GM15510 (cell line): ENCODE results near the gene VDAC1.

Source experiments
- POLR2A ChIP-seq: IDR thresholded peaks from 3 replicates; pipeline ENCODE4 v1.6.1; 2011; ENCODE audit warnings: borderline replicate concordance; ENCODE audit not compliant: insufficient read length; ENCODE audit errors: extremely low read depth

VDAC1 gene

DNA sequence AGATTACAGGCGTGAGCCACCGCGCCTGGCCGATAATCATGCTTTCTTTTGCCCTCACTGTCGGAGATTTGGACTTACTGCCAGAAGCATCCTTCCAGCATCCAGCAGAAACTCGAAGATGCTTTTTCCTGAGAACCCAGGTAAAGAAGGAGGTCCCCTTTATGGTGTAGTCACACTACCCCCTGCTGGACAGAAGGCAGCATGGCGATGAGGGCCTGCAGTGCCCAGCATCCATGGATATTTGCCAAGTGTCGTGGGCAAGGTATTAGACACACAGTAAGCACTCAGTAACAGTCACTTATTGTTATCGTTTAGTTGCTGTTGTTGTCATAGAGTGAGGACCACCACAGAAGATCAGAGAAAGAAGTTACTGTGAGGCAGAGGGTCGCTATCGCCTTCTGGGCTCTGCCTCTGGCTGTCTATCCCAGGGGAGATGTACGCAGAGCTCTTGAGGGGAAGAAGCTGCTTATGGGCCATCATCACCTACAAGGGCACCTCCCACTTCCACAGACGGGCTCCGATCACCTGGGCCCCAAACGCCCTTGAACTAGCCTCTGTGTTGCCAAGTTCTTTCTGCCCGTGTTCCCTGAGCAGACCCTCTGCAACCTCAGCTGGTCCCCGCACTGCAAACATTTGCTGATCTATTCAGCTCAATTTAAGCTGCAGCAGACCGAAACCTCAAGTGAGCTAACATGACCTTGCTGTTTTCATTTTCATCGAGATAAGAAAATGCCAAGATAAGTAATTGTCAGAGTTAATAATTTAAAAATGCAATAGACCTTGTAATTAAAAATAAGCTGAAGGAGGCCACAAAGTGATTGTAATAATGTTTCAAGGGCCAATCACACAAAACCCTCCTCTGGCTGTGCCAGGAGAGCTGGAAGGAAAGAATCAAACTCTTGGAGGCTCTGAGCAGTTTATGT lies 60.3 kb downstream of the VDAC1 start:
- no peak for TF ChIP-seq POLR2A

DNA sequence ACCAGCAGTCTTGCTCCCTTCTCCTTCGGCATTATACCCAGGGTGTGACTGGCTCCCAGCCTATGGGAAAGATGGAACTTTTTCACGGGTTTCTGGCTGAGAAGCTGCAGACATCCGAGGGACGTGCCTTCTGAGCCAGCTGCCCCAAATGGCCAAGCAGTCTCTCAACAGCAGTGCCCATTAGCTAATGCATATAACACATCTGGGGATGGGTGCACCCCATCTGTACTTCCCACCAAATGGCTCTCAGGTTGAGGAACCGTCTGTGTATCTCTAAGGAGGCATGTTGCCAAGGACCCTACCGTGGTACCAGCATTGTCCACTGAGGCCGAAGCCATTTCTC lies 61.3 kb downstream of the VDAC1 start:
- TF ChIP-seq POLR2A, result no peak

DNA sequence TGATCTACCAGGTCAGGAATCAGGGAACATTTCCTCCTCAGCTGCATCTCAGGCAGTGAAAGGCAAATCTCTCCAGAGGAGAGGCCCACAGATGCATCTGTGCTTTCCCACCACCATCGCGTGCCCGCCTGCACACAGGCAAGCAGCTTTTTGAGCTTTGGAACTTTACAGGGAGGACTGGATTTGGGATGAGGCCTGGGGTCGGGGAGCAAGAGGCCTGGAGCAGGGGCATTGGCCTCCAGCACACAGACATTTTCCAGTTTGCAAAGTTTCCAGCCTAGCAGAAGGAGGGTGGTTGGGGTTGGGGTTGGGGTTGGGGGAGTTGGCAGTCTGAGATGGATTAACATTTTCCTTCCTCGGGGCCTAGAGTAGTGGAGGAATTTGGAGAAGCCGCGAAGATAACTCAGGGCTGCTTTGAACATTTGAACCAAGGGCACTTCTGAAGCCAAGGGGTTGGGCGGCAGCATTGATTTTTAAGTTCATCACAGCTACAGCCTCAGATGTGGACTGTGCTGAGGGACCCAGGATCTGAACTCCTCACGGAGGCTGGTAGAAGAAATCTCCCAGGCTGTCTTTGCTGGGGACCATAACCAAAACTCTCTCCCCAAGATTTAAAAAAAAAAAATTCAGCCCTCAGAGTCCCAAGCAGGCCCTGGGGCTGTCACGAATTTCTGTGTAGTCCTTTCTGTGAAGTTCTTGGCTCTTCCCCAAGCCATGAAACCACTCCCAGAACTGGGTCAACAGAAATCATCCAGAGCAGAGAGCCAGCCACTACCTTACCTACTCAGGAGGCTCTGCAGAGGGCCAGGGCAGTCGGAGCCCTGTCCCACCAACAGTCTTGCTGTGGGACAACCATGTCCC lies 61.9 kb downstream of the VDAC1 start:
- TF ChIP-seq POLR2A, result no peak

DNA sequence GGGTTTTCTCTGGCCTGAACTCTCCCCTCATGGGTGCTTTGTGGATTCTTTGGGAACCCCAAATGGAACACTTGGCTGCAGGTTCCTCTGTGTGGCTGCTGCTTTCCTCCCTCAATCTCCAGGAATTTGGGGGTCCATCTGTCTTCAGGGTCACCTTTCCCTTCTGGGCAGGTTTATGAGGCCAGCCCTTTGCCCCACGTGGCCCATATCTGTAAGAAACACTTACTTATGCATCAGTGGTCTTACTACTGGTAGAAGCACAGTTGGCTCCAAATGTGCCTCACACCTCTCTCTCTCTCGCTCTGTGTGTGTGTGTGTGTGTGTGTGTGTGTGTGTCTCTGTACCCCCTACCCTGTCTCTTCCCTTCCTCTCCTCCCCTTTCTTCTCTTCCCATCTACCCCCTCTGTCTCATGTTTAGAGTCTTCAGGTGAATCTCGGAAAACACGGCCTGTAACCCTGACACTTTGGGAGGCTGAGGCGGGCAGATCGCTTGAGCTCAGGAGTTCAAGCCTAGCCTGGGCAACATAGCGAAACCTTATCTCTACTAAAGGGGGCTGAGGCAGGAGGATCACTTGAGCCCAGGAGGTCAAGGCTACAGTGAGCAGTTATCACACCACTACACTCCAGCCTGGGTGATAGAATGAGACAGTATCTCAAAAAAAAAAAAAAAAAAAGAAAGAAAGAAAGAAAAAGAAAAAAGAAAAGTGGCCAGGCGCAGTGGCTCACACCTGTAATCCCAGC lies 63.1 kb downstream of the VDAC1 start:
- TF ChIP-seq POLR2A, result no peak

DNA sequence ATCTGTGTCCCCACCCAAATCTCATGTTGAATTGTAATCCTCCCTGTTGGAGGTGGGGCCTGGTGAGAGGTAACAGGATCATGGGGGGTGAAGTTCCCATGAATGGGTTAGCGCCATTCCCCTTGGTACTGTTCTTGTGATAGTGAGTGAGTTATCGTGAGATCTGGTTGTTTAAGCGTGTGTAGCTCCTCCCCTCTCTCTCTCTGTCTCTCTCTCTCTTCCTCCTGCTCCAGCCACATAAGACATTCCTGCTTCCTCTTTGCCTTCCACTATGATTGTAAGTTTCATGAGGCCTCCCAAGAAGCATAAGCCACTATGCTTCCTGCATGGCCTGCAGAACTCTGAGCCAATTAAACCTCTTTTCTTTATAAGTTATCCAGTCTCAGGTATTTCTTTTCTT lies 65.1 kb downstream of the VDAC1 start:
- no peak for TF ChIP-seq POLR2A

DNA sequence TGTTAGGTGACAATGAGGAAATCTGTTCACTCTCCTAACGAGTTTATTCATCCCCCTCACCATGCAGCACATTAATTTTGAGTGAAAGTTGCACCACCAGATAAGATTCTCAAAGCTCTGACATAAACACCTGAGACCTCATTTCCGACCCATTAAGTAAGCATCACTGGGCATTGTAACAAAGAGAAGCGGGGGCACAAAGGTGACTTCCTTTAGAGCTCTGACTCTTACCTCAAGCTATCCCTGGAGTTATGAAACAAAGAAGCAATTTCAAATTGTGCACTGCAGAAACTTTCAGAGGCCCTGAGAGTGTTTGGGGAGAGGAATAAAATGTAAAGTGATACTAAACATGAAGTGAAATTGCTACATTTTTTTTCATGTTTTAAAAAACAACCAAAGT lies 65.8 kb downstream of the VDAC1 start:
- no peak for TF ChIP-seq POLR2A

DNA sequence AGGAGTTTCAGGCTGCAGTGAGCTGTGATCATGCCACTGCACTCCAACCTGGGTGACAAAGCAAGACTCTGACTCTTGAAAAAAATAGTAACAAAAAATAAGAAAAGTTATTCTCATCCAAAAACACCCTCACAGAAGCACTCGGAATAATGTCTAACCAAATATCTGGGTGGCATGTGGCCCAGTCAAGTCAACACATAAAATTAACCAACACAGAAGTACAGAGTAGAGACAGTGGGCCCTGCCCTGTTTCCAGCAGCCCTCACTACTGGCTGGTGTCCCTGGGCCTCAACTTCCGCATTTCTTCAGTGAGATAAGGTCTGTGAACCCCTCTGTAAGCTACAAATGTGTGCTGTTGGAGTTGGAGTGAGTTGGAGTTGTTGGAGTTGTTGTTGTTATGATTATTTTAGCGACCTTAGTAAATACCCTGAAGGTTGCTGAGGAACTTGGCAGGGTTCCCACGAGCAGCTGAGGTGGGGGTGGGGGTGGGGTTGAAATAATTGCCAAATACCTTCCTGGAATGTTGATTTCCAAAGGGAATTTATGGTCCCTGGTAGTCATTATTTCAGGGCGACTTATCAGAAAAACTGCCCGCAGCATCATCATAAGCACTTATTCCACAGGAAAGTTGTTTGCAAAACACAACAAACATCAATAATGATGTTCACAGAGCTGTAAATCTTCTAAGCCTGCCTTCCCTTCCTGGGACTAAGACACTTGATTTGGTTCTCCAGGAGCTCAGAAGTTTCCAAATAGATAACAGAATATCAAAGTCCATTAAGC lies 66.5 kb downstream of the VDAC1 start:
- no peak for TF ChIP-seq POLR2A

DNA sequence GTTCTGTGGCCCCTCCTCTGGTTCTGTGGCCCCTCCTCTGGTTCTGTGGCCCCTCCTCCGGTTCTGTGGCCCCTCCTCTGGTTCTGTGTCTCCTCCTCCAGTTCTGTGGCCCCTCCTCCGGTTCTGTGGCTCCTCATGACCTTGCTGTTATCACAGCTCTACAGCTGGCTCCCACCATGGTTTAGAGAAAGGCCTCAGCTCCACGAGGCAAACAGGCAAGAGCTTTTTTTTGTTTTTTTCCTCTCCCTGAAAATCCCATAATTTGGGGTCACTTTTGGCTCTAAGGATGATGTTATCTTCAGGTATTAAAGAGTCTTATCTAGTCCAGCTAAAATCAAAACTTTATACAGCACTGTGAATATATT lies 68.1 kb downstream of the VDAC1 start:
- no peak for TF ChIP-seq POLR2A

DNA sequence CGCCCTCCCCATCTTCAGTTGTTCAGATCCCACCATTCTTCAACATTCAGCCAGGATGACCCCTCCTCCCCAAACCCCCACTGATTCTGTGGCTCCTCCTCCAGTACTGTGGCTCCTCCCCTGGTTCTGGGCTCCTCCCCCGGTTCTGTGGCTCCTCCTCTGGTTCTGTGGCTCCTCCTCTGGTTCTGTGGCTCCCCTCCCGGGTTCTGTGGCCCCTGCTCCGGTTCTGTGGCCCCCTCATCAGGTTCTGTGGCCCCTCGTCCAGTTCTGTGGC lies 69.2 kb downstream of the VDAC1 start:
- TF ChIP-seq POLR2A, result no peak

DNA sequence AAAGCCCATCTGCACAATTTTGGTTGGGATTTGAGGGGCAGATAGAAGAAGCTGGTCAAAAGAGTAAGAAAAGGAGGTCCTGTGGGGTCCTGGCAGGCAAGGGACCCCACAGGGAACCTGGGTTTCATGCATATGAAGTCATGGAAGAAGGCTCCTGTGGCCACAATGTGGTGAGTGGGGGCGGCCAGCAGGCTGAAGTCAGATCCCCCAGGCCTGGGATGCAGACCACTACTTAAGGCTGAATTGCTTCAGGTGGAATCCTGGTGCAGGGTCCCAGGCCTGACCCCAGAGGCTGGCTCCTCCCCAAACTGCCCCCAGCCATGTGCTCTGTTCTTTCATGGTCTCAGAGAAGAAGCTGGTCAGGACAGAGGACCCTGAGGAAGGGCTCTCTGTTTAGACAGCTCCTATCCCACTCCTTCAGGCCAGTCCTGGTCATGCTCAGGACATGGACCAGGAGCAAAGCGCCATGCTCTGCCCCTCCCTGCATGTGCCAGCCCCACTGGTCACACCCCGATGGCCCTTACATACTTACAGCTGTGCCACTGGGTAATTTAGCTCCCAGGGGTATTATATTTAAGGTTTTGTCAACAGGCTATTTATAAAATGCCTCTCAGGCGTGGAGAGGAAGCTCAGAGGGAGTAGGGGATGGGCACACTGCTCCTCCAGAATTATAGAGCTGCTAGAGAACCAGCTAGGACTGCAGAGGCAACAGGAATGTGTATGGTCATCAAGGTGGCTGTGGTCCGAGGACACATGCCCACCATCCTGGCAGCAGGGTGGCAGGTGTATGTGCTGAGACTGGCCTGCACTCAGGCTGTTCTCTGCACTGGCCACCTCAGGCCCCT lies 69.7 kb downstream of the VDAC1 start:
- TF ChIP-seq POLR2A, result no peak

DNA sequence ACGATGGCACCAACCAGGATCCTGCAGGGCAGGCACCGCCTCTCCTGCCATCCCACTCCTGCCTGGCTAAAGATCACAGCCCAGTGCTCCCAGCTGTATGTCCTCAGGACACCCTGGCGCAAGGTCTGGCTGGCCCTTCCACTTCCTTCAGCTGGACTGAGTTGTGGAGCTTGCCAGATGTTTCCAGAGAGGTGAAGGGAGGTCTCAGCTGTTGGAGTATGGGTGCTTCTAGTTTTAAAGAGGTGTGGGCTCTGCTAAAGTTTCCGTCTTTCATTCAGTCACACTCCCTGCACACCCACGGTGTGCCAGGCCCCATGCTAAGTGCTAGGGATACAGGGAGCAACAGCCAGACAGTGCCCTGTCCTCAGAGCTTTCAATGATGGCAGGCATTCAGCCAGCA lies 70.5 kb downstream of the VDAC1 start:
- TF ChIP-seq POLR2A, result no peak

DNA sequence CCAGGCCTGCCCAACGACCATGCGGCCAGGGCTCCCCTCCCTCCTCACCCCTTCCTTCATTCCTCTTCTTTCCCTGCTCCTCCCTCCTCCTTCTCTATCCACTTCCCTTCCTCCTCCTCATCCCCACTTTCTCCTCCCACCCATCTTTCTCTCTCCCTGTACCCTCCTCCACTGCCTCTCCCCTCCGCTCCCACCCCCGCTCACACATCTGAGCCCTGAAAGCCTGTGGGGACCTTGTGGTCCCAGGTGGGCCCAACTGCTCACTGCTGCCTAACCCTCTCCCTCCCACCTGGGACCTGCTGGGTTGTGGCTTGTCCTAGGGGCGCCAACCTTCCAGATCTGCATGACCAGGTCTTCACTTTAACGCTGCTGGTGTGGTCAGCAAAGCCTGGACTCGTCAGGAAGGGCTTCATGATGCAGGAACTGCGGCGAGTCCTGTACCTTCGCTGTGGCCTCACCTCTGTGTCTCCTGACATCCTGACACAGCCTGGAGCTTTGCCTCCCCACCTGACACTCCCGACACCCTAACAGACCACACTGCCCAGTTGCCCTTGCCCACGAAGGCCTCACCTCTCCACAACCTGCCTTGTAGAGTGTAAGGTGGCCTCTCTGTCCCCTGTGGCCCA lies 71.0 kb downstream of the VDAC1 start:
- TF ChIP-seq POLR2A, result no peak

DNA sequence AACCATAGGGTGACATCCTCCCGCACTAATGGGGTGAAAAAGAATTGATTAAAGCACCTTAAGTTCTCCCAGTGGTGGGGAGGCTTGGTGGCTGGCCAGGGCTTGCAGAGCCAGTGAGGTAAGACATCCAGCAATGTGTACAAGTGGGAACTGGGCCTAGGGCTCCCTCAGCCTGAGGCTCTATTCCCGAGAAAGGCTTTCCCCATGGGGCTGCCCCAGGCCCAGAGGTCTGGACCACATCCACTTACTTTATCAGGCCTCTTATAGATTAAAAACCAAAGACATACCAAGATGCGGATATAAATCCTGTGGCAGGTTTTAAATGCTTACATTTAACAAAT lies 71.6 kb downstream of the VDAC1 start:
- TF ChIP-seq POLR2A, result no peak
